Left lung (tissue), 14 donors: ENCODE measurements around the gene ARL6. TPM values are rescaled to one million over a fixed set of nuclear protein-coding genes. Genes with fewer than 3 reads are reported as not detected.

Experiments
- ATAC-seq: fragments of 200-7000 bp; cut with Tn5 transposase; one replicate; pipeline ENCODE4 v1.9.1; 2020; ENCODE audit warnings: moderate library complexity
- DNase-seq, 4 donors: peaks; one replicate each; pipeline ENCODE4 v3.0.0-alpha.2; 2013 to 2020
- H3K27ac ChIP-seq, 2 donors: fragments of 200-600 bp; sonication (generic) in 1 of 2; one replicate each; pipeline versions ENCODE4 v1.5.0 to v1.8.0; 2020 to 2021
- H3K27me3 ChIP-seq, 2 donors: fragments of 200-600 bp; sonication (generic) in 1 of 2; one replicate each; pipeline versions ENCODE4 v1.5.0 to v1.8.0; 2020 to 2021
- H3K36me3 ChIP-seq, 2 donors: fragments of 200-600 bp; sonication (generic) in 1 of 2; one replicate each; pipeline versions ENCODE4 v1.5.0 to v1.8.0; 2020 to 2021
- H3K4me1 ChIP-seq, 2 donors: fragments of 200-600 bp; one replicate each; pipeline ENCODE4 v1.8.0; 2021
- H3K4me3 ChIP-seq, 2 donors: fragments of 200-600 bp; sonication (generic) in 1 of 2; one replicate each; pipeline versions ENCODE4 v1.5.0 to v1.8.0; 2020 to 2021; ENCODE audit warnings: mild to moderate bottlenecking in 1 of 2
- H3K9me3 ChIP-seq, 2 donors: fragments of 200-600 bp; sonication (generic) in 1 of 2; one replicate each; pipeline versions ENCODE4 v1.5.0 to v1.8.0; 2020 to 2021
- intact Hi-C, 2 donors: fragments of 100-400 bp; cut with DNase I; formaldehyde crosslinking; loops; one replicate each; pipeline versions ENCODE4 v1.11.2 to v1.14.2; 2022
- long read RNA-seq, 12 donors: library from polyadenylated mRNA in 2 of 12; unstranded in 2 of 12; transcript quantifications; one replicate each; pipeline ENCODE4 v2.0.0 and lab custom pipeline, GENCODE V29; 2019 to 2026
- polyA plus RNA-seq, 6 donors: library from polyadenylated mRNA; unstranded; fragments of 120-200 nt; gene quantifications; one replicate each; pipeline ENCODE4 v1.2.1, GENCODE V29; 2013; ENCODE audit not compliant: insufficient read length in 6 of 6
- total RNA-seq, 2 donors: library from RNA; stranded (reverse); fragmentation: NEBNext Ultra II Directional; extraction: Animal tissue kit (Norgen Biotek cat#: 25700); gene quantifications; one replicate each; pipeline ENCODE4 v1.2.1, GENCODE V29; 2021
- TF ChIP-seq, protein P1 (sequence below), 2 donors: fragments of 200-600 bp; sonication (generic) in 1 of 2; IDR thresholded peaks; one replicate each; pipeline versions ENCODE4 v1.5.0 to v1.8.0; 2021; ENCODE audit warnings: antibody characterized with exemption in 2 of 2
- donor health status: DM: no; HTN: yes; CAD: no.
- donor health status: DM: no; HTN: no; CAD: no.

The ARL6 gene
- total RNA-seq (10 to 100 TPM in 1 of 2 donors, 1 to 10 TPM in 1; 9.9 to 12.4 TPM), polyA plus RNA-seq (10 to 100 TPM; 17.4 to 27.1 (median 21.5) TPM)
- long read RNA-seq, donor 1, full-length matches to known transcripts = 10 of 10 reads
- long read RNA-seq, donor 1, partial matches to known transcripts = 0 of 10 reads
- long read RNA-seq, donor 1, other reads (novel, unspliced or antisense) = 0 of 10 reads
- long read RNA-seq, donor 2, full-length matches to known transcripts = 5 of 5 reads
- long read RNA-seq, donor 2, partial matches to known transcripts = 0 of 5 reads
- long read RNA-seq, donor 2, other reads (novel, unspliced or antisense) = 0 of 5 reads
- long read RNA-seq, donor 3, full-length matches to known transcripts = 4 of 4 reads
- long read RNA-seq, donor 3, partial matches to known transcripts = 0 of 4 reads
- long read RNA-seq, donor 3, other reads (novel, unspliced or antisense) = 0 of 4 reads
- long read RNA-seq, donor 4, full-length matches to known transcripts = 2 of 4 reads
- long read RNA-seq, donor 4, partial matches to known transcripts = 1 of 4 reads
- long read RNA-seq, donor 4, other reads (novel, unspliced or antisense) = 1 of 4 reads
- long read RNA-seq, donor 5, full-length matches to known transcripts = 8 of 8 reads
- long read RNA-seq, donor 5, partial matches to known transcripts = 0 of 8 reads
- long read RNA-seq, donor 5, other reads (novel, unspliced or antisense) = 0 of 8 reads
- long read RNA-seq, donor 6, full-length matches to known transcripts = 7 of 7 reads
- long read RNA-seq, donor 6, partial matches to known transcripts = 0 of 7 reads
- long read RNA-seq, donor 6, other reads (novel, unspliced or antisense) = 0 of 7 reads
- long read RNA-seq, donor 7, full-length matches to known transcripts = 1 of 1 reads
- long read RNA-seq, donor 7, partial matches to known transcripts = 0 of 1 reads
- long read RNA-seq, donor 7, other reads (novel, unspliced or antisense) = 0 of 1 reads
- long read RNA-seq, donor 8, full-length matches to known transcripts = 4 of 4 reads
- long read RNA-seq, donor 8, partial matches to known transcripts = 0 of 4 reads
- long read RNA-seq, donor 8, other reads (novel, unspliced or antisense) = 0 of 4 reads
- long read RNA-seq, donor 9 = 0 reads
- long read RNA-seq, donor 10, full-length matches to known transcripts = 1 of 2 reads
- long read RNA-seq, donor 10, partial matches to known transcripts = 1 of 2 reads
- long read RNA-seq, donor 10, other reads (novel, unspliced or antisense) = 0 of 2 reads
- long read RNA-seq, donor 11, full-length matches to known transcripts = 4 of 4 reads
- long read RNA-seq, donor 11, partial matches to known transcripts = 0 of 4 reads
- long read RNA-seq, donor 11, other reads (novel, unspliced or antisense) = 0 of 4 reads
- long read RNA-seq, donor 12, full-length matches to known transcripts = 1 of 1 reads
- long read RNA-seq, donor 12, partial matches to known transcripts = 0 of 1 reads
- long read RNA-seq, donor 12, other reads (novel, unspliced or antisense) = 0 of 1 reads

DNA sequence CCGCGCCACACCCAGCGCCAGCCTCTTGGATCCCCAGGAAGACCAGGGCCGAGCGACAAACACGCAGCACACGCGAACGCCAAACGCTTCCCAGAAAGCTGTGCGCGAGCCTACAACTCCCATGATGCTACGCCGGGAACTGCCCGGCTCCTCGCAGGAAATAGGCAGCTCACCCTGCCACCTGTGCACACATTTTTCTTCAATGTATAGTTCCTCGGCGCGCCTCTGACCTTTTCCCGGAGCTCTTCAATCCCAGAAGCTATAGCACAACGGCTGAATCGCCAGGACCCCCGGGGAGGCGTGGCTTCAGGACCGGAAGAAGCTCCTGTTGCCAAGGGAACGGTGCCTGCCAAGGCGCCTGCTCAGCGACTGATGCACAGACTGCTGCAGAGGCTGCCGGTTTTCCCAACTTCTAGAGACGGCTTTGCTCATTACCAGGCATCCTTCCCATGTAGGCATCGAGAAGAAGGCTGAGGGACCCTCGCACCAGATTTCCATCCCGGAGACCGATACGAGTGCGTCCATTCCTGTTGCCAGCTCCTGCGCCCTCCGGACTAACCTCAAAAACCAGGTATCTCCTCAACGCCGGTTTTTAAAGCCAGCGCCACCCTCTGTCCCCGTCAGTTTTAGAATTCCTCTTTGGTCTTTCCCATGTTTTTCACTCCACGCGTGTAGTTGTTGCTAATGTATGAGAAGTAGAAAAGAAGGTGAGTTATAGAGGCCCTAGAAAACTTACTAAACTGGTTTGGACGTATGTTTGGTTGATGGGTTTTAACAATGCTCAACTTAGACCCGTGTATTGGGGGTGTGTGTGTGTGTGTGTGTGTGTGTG, at the start of gene ARL6:
Gene ARL6, plus strand, starts transcription at position 352 of the 832 bp plus-strand sequence. CDS start 3,350 bp downstream, outside the sequence.
- intact Hi-C loops = no loop called here
- Histone ChIP-seq H3K27ac (peak within 1 kb of the TSS; percentile 58 to 84), H3K4me1 (peaks cover 0 to 18% of the 10 kb centered on the region in 2 donors), H3K36me3 (peaks cover 0 to 5% of the 10 kb centered on the region in 2 donors), H3K9me3 (no peaks in the 10 kb centered on the region), H3K4me3 (peak within 1 kb of the TSS; percentile 58 to 85), H3K27me3 (no peaks in the 10 kb centered on the region)
- TF ChIP-seq, protein P1, sequence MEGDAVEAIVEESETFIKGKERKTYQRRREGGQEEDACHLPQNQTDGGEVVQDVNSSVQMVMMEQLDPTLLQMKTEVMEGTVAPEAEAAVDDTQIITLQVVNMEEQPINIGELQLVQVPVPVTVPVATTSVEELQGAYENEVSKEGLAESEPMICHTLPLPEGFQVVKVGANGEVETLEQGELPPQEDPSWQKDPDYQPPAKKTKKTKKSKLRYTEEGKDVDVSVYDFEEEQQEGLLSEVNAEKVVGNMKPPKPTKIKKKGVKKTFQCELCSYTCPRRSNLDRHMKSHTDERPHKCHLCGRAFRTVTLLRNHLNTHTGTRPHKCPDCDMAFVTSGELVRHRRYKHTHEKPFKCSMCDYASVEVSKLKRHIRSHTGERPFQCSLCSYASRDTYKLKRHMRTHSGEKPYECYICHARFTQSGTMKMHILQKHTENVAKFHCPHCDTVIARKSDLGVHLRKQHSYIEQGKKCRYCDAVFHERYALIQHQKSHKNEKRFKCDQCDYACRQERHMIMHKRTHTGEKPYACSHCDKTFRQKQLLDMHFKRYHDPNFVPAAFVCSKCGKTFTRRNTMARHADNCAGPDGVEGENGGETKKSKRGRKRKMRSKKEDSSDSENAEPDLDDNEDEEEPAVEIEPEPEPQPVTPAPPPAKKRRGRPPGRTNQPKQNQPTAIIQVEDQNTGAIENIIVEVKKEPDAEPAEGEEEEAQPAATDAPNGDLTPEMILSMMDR (IDR thresholded peaks at IDR 0.05) = no peak
- DNase-seq = peak; percentile 89 to 91 (median 90)
- ATAC-seq = peak; percentile 98

DNA sequence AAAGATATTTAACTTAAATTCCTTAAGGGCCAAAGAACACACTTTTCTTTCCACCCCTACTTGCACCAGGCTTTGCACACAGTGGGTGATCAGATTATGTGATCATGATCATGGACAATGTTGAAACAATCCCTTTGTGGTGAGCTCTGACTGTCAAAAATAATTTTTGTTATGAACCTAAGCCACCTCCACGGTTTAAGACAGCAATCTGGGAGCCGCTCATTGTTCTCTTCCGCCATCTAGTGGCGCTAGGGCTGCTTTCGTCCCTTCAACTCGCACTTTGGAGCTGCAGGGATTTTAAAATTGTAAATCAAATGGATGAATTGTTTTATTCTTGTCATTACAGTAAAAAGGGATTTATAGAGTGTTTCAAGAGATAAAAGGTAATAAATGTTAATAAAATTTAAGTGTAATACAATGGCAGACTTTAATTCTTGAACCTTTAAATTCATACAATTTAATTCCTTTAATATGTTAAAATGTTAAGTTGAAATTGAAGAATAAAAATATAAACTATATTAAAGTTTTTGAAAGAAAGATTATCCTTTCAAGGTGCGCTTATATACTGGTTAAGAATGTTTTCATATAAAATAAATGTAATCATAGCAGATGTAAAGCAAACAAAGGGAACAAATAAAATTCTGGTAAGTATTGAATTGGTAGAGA, 45.3 kb upstream of the ARL6 start:
- Histone ChIP-seq H3K9me3 (no peaks in the 10 kb centered on the region), H3K27ac (no peak overlapping the region), H3K4me3 (no peak overlapping the region), H3K27me3 (no peaks in the 10 kb centered on the region), H3K36me3 (no peaks in the 10 kb centered on the region), H3K4me1 (no peaks in the 10 kb centered on the region)
- peak; percentile 95 for ATAC-seq
- DNase-seq = peak; percentile 22 to 80 (median 52)
- intact Hi-C loops = no loop called here
- TF ChIP-seq, protein P1 (IDR thresholded peaks at IDR 0.05) = peak; percentile 76 to 79

DNA sequence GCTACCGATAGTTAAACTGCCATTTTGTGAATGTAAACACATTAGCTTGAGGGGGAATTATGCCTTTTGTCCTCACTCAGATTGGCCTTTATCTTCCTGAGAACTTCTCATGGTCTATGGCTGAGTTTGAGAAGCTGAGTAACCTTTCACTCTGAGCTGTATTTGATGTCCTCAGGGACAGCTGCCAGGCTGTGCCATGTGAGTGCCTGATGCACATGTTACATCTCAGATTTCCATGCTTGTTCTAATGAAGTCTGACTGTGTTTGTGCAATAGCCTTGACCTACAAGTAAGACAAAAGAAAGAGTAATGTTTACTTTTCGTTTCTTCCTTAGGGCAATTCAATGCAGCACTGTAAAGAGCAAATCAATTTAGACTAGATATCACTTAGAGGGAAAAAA, 44.1 kb upstream of the ARL6 start:
- intact Hi-C loops = no loop called here
- DNase-seq (no peak), ATAC-seq (no peak)
- Histone ChIP-seq H3K36me3 (no peaks in the 10 kb centered on the region), H3K4me1 (no peaks in the 10 kb centered on the region), H3K4me3 (no peak overlapping the region), H3K27me3 (no peaks in the 10 kb centered on the region), H3K9me3 (no peaks in the 10 kb centered on the region), H3K27ac (no peak overlapping the region)
- TF ChIP-seq, protein P1 (IDR thresholded peaks at IDR 0.05) = no peak

DNA sequence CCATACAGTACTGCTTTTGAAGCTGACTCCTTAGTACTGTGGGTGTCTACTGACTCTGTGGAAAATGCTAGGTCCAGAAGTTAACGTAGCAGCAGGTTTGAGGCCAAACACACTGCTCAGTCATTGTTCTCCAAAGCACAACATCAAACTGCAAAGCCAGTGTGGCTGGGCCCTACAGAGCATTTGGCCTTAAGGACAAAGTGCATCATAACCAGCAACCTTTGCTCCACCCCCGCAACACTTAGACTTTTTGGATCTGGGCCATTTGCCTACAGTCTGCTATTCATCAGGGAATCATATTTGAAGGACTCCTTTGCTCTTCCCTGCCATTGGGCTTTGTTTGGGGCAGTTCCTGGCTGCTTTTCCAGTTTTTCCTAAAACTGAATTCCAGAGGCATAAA, 43.1 kb upstream of the ARL6 start:
- Histone ChIP-seq H3K36me3 (no peaks in the 10 kb centered on the region), H3K27ac (no peak overlapping the region), H3K4me3 (no peak overlapping the region), H3K4me1 (no peaks in the 10 kb centered on the region), H3K27me3 (no peaks in the 10 kb centered on the region), H3K9me3 (no peaks in the 10 kb centered on the region)
- intact Hi-C loops = no loop called here
- TF ChIP-seq, protein P1 (IDR thresholded peaks at IDR 0.05) = no peak
- DNase-seq (no peak), ATAC-seq (no peak)
